Hepatocyte (in vitro differentiated cells): ENCODE results near the gene NUDT22.

Source experiments
- EZH2 ChIP-seq: fragments of 200-600 bp; sonication (generic); IDR thresholded peaks from 2 replicates; pipeline ENCODE4 v1.6.1; 2016; ENCODE audit warnings: antibody characterized with exemption, mild to moderate bottlenecking, borderline replicate concordance
- EZH2phosphoT487 ChIP-seq: fragments of 200-600 bp; sonication (generic); IDR thresholded peaks from one replicate; pipeline ENCODE4 v1.6.1; 2018; ENCODE audit warnings: antibody characterized with exemption, mild to moderate bottlenecking, low read depth, moderate library complexity; ENCODE audit not compliant: unreplicated experiment, severe bottlenecking
- TF ChIP-seq, protein P1 (sequence below): fragments of 200-600 bp; sonication (generic); IDR thresholded peaks from 2 replicates; pipeline ENCODE4 v1.5.1; 2016; ENCODE audit warnings: antibody characterized with exemption, mild to moderate bottlenecking; ENCODE audit not compliant: poor library complexity

DNA sequence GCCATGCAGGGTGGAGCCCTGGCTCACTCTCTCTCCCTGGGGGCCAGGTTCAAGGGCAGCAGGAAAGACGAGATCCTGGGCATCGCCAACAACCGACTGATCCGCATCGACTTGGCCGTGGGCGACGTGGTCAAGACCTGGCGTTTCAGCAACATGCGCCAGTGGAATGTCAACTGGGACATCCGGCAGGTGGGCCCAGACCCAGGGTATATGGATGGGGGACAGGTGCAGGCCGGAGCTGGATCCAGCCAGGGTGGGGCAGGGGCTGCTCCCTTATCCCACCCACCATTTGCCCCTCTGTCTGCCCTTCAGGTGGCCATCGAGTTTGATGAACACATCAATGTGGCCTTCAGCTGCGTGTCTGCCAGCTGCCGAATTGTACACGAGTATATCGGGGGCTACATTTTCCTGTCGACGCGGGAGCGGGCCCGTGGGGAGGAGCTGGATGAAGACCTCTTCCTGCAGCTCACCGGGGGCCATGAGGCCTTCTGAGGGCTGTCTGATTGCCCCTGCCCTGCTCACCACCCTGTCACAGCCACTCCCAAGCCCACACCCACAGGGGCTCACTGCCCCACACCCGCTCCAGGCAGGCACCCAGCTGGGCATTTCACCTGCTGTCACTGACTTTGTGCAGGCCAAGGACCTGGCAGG is 2.9 kb upstream of the NUDT22 start:
- TF ChIP-seq EZH2 (no peak), EZH2phosphoT487 (no peak)
- TF ChIP-seq, protein P1, sequence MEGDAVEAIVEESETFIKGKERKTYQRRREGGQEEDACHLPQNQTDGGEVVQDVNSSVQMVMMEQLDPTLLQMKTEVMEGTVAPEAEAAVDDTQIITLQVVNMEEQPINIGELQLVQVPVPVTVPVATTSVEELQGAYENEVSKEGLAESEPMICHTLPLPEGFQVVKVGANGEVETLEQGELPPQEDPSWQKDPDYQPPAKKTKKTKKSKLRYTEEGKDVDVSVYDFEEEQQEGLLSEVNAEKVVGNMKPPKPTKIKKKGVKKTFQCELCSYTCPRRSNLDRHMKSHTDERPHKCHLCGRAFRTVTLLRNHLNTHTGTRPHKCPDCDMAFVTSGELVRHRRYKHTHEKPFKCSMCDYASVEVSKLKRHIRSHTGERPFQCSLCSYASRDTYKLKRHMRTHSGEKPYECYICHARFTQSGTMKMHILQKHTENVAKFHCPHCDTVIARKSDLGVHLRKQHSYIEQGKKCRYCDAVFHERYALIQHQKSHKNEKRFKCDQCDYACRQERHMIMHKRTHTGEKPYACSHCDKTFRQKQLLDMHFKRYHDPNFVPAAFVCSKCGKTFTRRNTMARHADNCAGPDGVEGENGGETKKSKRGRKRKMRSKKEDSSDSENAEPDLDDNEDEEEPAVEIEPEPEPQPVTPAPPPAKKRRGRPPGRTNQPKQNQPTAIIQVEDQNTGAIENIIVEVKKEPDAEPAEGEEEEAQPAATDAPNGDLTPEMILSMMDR: no peak
